Parathyroid adenoma (tissue), 2 donors: ENCODE results near the gene FSIP1.

ENCODE experiments used
- H2AFZ ChIP-seq: fragments of 300-600 bp; sonication (generic); one replicate; pipeline ENCODE4 v1.7.0; 2017; ENCODE audit warnings: antibody characterized with exemption, mild to moderate bottlenecking
- H3K27ac ChIP-seq: fragments of 300-600 bp; sonication (generic); one replicate; pipeline ENCODE4 v1.7.0; 2017
- H3K27me3 ChIP-seq: fragments of 300-600 bp; sonication (generic); one replicate; pipeline ENCODE4 v1.7.0; 2017; ENCODE audit warnings: low read length; ENCODE audit not compliant: control insufficient read depth, insufficient read depth
- H3K36me3 ChIP-seq: fragments of 300-600 bp; sonication (generic); one replicate; pipeline ENCODE4 v1.7.0; 2017; ENCODE audit warnings: low read length; ENCODE audit not compliant: control insufficient read depth, insufficient read depth
- H3K4me1 ChIP-seq: fragments of 300-600 bp; sonication (generic); one replicate; pipeline ENCODE4 v1.7.0; 2017; ENCODE audit warnings: control low read depth
- H3K4me2 ChIP-seq: fragments of 300-600 bp; sonication (generic); one replicate; pipeline ENCODE4 v1.7.0; 2017; ENCODE audit warnings: low read length
- H3K4me3 ChIP-seq: fragments of 300-600 bp; sonication (generic); one replicate; pipeline ENCODE4 v1.7.0; 2017; ENCODE audit warnings: low read depth, low read length
- H3K79me2 ChIP-seq: fragments of 300-600 bp; sonication (generic); one replicate; pipeline ENCODE4 v1.7.0; 2017; ENCODE audit warnings: control low read depth
- H3K9ac ChIP-seq: fragments of 300-600 bp; sonication (generic); one replicate; pipeline ENCODE4 v1.7.0; 2017; ENCODE audit warnings: mild to moderate bottlenecking
- H3K9me3 ChIP-seq: fragments of 300-600 bp; sonication (generic); one replicate; pipeline ENCODE4 v1.7.0; 2017; ENCODE audit warnings: low read length; ENCODE audit not compliant: control insufficient read depth
- TF ChIP-seq, protein P1 (sequence below): fragments of 300-600 bp; sonication (generic); IDR thresholded peaks from one replicate; pipeline ENCODE4 v1.7.0; 2017; ENCODE audit warnings: antibody characterized with exemption, mild to moderate bottlenecking
- donor health status: primary hyperparathyroidism.

Gene FSIP1

GRCh38 chr15:39721893-39722292, 60.7 kb downstream of the FSIP1 start:
- H3K4me3 ChIP-seq, result no peak overlapping the region
- H3K9ac ChIP-seq, result no peak overlapping the region
- H2AFZ ChIP-seq, result no peak overlapping the region
- no peaks in the 10 kb centered on the region for H3K9me3 ChIP-seq
- TF ChIP-seq, protein P1, sequence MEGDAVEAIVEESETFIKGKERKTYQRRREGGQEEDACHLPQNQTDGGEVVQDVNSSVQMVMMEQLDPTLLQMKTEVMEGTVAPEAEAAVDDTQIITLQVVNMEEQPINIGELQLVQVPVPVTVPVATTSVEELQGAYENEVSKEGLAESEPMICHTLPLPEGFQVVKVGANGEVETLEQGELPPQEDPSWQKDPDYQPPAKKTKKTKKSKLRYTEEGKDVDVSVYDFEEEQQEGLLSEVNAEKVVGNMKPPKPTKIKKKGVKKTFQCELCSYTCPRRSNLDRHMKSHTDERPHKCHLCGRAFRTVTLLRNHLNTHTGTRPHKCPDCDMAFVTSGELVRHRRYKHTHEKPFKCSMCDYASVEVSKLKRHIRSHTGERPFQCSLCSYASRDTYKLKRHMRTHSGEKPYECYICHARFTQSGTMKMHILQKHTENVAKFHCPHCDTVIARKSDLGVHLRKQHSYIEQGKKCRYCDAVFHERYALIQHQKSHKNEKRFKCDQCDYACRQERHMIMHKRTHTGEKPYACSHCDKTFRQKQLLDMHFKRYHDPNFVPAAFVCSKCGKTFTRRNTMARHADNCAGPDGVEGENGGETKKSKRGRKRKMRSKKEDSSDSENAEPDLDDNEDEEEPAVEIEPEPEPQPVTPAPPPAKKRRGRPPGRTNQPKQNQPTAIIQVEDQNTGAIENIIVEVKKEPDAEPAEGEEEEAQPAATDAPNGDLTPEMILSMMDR, result no peak
- H3K27ac ChIP-seq, result no peak overlapping the region
- no peaks in the 10 kb centered on the region for H3K4me1 ChIP-seq
- no peaks in the 10 kb centered on the region for H3K36me3 ChIP-seq
- no peaks in the 10 kb centered on the region for H3K27me3 ChIP-seq
- H3K4me2 ChIP-seq, result no peak overlapping the region
- H3K79me2 ChIP-seq, result no peaks in the 10 kb centered on the region

- TF ChIP-seq, protein P1, result no peak
- Histone ChIP-seq H3K36me3 (no peaks in the 10 kb centered on the region), H3K4me1 (no peaks in the 10 kb centered on the region), H3K9ac (no peak overlapping the region), H2AFZ (no peak overlapping the region), H3K4me3 (no peak overlapping the region), H3K4me2 (no peak overlapping the region), H3K27me3 (no peaks in the 10 kb centered on the region), H3K79me2 (no peaks in the 10 kb centered on the region), H3K27ac (no peak overlapping the region), H3K9me3 (no peaks in the 10 kb centered on the region)
Observed at GRCh38 chr15:39720621-39721611, 61.7 kb downstream of the FSIP1 start.

DNA sequence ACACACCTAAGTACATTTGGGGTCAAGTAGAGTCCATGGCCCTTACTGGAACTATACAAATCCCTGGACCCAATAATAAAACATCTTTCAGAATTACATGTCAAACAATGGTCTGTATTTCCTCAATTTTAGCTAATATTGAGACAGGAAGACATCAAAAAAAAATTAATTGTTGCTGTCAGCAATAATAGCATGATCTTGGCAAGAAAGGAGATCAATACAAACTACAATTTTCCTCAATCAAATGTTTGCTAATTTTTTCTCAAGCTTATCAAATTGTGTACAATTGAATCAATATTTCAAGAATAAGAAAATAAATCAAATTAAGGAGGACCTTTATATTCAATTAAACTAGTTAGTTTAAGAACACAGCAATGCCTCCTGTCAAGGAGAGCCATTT, 62.6 kb downstream of the FSIP1 start:
- Histone ChIP-seq H3K4me3 (no peak overlapping the region), H3K9me3 (no peaks in the 10 kb centered on the region), H2AFZ (no peak overlapping the region), H3K36me3 (no peaks in the 10 kb centered on the region), H3K9ac (no peak overlapping the region), H3K79me2 (no peaks in the 10 kb centered on the region), H3K4me1 (no peaks in the 10 kb centered on the region), H3K4me2 (no peak overlapping the region), H3K27me3 (no peaks in the 10 kb centered on the region), H3K27ac (no peak overlapping the region)
- TF ChIP-seq, protein P1, result no peak

- Histone ChIP-seq H3K27me3 (no peaks in the 10 kb centered on the region), H2AFZ (no peak overlapping the region), H3K4me2 (no peak overlapping the region), H3K36me3 (no peaks in the 10 kb centered on the region), H3K9ac (no peak overlapping the region), H3K4me3 (no peak overlapping the region), H3K79me2 (no peaks in the 10 kb centered on the region), H3K9me3 (no peaks in the 10 kb centered on the region), H3K27ac (no peak overlapping the region), H3K4me1 (no peaks in the 10 kb centered on the region)
- TF ChIP-seq, protein P1, result no peak
Observed at GRCh38 chr15:39719109-39719508, 63.5 kb downstream of the FSIP1 start.
